Endothelial cell (in vitro differentiated cells): ENCODE data around the gene ZFP91. TPM values are rescaled to one million over a fixed set of nuclear protein-coding genes. Genes with fewer than 3 reads are reported as not detected.
A peak's percentile ranks its signal among the peaks of the same experiment; 100 is the strongest.

ENCODE experiments used
- DNase-seq: peaks from one replicate; pipeline ENCODE4 v3.0.0; 2021; ENCODE audit warnings: low spot score
- H3K27ac Mint-ChIP-seq: one replicate; pipeline ENCODE4 v1.8.0; 2021; ENCODE audit warnings: mixed read lengths, inconsistent platforms; ENCODE audit not compliant: unreplicated experiment
- H3K27me3 Mint-ChIP-seq: one replicate; pipeline ENCODE4 v1.8.0; 2021; ENCODE audit warnings: mild to moderate bottlenecking, moderate library complexity, mixed read lengths, inconsistent platforms; ENCODE audit not compliant: unreplicated experiment
- H3K36me3 Mint-ChIP-seq: one replicate; pipeline ENCODE4 v1.8.0; 2021; ENCODE audit warnings: mild to moderate bottlenecking, low read depth, mixed read lengths, inconsistent platforms; ENCODE audit not compliant: unreplicated experiment
- H3K4me1 Mint-ChIP-seq: one replicate; pipeline ENCODE4 v1.8.0; 2021; ENCODE audit warnings: mild to moderate bottlenecking, mixed read lengths, inconsistent platforms; ENCODE audit not compliant: unreplicated experiment
- H3K4me3 Mint-ChIP-seq: one replicate; pipeline ENCODE4 v1.8.0; 2021; ENCODE audit warnings: mild to moderate bottlenecking, mixed read lengths, inconsistent platforms; ENCODE audit not compliant: unreplicated experiment
- H3K9me3 Mint-ChIP-seq: one replicate; pipeline ENCODE4 v1.8.0; 2021; ENCODE audit warnings: mixed read lengths, inconsistent platforms; ENCODE audit not compliant: unreplicated experiment
- total RNA-seq: library from RNA; stranded (reverse); fragmentation: NEBNext Ultra II Directional; extraction: Animal tissue kit (Norgen Biotek cat#: 25700); gene quantifications from one replicate; pipeline ENCODE4 v1.2.1, GENCODE V29; 2021; ENCODE audit not compliant: unreplicated experiment
- TF ChIP-seq, protein P1 (sequence below): fragments of 200-600 bp; sonication (generic); IDR thresholded peaks from one replicate; pipeline ENCODE4 v1.5.0; 2021; ENCODE audit warnings: antibody characterized with exemption; ENCODE audit not compliant: unreplicated experiment

Gene ZFP91
- total RNA-seq, 1 donor from 2014 or later, result 28.4 TPM

- TF ChIP-seq, protein P1, sequence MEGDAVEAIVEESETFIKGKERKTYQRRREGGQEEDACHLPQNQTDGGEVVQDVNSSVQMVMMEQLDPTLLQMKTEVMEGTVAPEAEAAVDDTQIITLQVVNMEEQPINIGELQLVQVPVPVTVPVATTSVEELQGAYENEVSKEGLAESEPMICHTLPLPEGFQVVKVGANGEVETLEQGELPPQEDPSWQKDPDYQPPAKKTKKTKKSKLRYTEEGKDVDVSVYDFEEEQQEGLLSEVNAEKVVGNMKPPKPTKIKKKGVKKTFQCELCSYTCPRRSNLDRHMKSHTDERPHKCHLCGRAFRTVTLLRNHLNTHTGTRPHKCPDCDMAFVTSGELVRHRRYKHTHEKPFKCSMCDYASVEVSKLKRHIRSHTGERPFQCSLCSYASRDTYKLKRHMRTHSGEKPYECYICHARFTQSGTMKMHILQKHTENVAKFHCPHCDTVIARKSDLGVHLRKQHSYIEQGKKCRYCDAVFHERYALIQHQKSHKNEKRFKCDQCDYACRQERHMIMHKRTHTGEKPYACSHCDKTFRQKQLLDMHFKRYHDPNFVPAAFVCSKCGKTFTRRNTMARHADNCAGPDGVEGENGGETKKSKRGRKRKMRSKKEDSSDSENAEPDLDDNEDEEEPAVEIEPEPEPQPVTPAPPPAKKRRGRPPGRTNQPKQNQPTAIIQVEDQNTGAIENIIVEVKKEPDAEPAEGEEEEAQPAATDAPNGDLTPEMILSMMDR, result no peak
- Mint-ChIP-seq H3K9me3 (no peaks in the 10 kb centered on the region), H3K36me3 (peaks cover 17% of the 10 kb centered on the region), H3K27ac (peak overlapping the region; percentile 99), H3K4me1 (peaks cover 29% of the 10 kb centered on the region), H3K27me3 (peaks cover 20% of the 10 kb centered on the region), H3K4me3 (peak overlapping the region; percentile 97)
- peak; percentile 46 for DNase-seq
These were observed 1.2 kb upstream of the ZFP91 start for GRCh38 chr11:58577555-58578135.

- peaks cover 29% of the 10 kb centered on the region for H3K4me1 Mint-ChIP-seq
These were observed 678 bp upstream of the ZFP91 start for GRCh38 chr11:58578136-58578634.

DNA sequence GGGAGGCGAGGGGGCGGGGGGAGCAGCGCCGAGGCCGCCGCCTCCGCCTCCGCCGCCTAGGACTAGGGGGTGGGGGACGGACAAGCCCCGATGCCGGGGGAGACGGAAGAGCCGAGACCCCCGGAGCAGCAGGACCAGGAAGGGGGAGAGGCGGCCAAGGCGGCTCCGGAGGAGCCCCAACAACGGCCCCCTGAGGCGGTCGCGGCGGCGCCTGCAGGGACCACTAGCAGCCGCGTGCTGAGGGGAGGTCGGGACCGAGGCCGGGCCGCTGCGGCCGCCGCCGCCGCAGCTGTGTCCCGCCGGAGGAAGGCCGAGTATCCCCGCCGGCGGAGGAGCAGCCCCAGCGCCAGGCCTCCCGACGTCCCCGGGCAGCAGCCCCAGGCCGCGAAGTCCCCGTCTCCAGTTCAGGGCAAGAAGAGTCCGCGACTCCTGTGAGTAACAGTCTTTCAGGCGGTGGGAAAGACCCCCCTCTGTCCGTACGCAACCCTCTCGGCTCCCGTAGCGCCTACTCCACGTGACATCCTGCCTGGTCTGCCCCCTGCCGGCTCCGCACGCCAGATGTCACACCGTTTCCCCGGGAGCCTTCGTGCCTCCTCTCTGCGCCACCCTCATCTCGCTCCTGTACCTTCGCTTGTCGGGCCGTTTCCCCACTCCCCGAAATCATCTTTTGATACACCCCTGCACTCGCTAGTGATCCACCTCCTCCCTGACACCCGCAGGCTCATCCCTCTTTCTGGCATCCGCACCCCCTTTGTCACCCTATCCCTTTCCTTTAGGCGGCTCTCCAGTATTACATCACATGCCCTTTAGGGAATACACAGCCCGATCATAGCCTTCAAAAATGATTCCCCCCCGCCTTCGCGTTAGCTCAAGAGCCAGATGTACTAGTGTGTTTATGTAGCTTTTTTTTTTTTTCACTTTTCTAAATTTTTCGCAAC lies 598 bp downstream of the ZFP91 start:
- H3K27ac Mint-ChIP-seq, result peak overlapping the region; percentile 100
- peaks cover 20% of the 10 kb centered on the region for H3K27me3 Mint-ChIP-seq
- peaks cover 29% of the 10 kb centered on the region for H3K4me1 Mint-ChIP-seq
- no peaks in the 10 kb centered on the region for H3K9me3 Mint-ChIP-seq
- TF ChIP-seq, protein P1, result peak; percentile 52
- H3K4me3 Mint-ChIP-seq, result peak overlapping the region; percentile 98
- H3K36me3 Mint-ChIP-seq, result peaks cover 17% of the 10 kb centered on the region
- peak; percentile 91 for DNase-seq

More at GRCh38 chr11:58578136-58578634, 678 bp upstream of the ZFP91 start:
- H3K27ac Mint-ChIP-seq, result peak overlapping the region; percentile 99
- peaks cover 17% of the 10 kb centered on the region for H3K36me3 Mint-ChIP-seq
- DNase-seq, result peak; percentile 87
- TF ChIP-seq, protein P1, result no peak
- H3K4me3 Mint-ChIP-seq, result peak overlapping the region; percentile 97
- H3K27me3 Mint-ChIP-seq, result peaks cover 20% of the 10 kb centered on the region
- no peaks in the 10 kb centered on the region for H3K9me3 Mint-ChIP-seq

DNA sequence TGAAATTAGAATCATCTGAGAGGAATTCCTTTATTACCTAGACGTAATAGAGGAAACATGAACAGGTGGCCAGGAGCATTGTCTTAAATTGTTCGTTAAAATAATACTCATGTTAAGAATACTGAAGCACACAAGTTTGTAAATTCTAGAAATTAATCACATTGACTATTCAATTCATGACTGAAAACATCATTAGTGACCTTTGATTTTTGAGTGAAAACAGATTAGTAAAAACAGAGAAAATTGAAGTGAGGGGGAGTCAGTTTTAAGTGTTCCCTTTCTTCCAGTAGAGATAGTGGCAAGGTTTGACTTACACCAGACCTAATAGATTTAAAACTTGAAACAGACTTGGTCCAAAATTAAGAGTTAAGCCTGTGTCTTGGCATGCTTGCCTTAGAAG lies 1.4 kb downstream of the ZFP91 start:
- H3K4me3 Mint-ChIP-seq, result peak overlapping the region; percentile 98
- peak overlapping the region; percentile 100 for H3K27ac Mint-ChIP-seq
- H3K9me3 Mint-ChIP-seq, result no peaks in the 10 kb centered on the region
- TF ChIP-seq, protein P1, result no peak
- peaks cover 26% of the 10 kb centered on the region for H3K4me1 Mint-ChIP-seq
- peaks cover 17% of the 10 kb centered on the region for H3K36me3 Mint-ChIP-seq
- peaks cover 20% of the 10 kb centered on the region for H3K27me3 Mint-ChIP-seq
- DNase-seq, result no peak
